Measurements from ENCODE around the gene GALNT2.

- TF ChIP-seq TAF1 (IDR thresholded peaks at IDR 0.05; ENCODE audit: borderline replicate concordance, insufficient read depth, low read length) (no peak), SIN3A (IDR thresholded peaks at IDR 0.05; ENCODE audit: borderline replicate concordance, insufficient read depth, low read length) (no peak), FOXP2 (optimal IDR thresholded peaks at IDR 0.05; ENCODE audit: borderline replicate concordance, extremely low read depth, extremely low read length, insufficient read depth) (no peak), POLR2AphosphoS5 (IDR thresholded peaks at IDR 0.05; ENCODE audit: low read depth, low read length) (no peak), REST (IDR thresholded peaks at IDR 0.05; ENCODE audit: insufficient read depth in 1 of 2, low read depth in 2 of 2, low read length in 2 of 2) (no peak)
Observed at GRCh38 chr1:230260831-230261230, 193.8 kb downstream of the GALNT2 start.
